Measurements from ENCODE around the gene ATP10A. TPM values are rescaled to one million over a fixed set of nuclear protein-coding genes. Genes with fewer than 3 reads are reported as not detected.

Gene ATP10A
- polyA plus RNA-seq, 1 donor from 2014 or later, result not detected

- no peak overlapping the region for H2AFZ ChIP-seq (ENCODE audit: low read depth, low read length)
- H3K27ac ChIP-seq (ENCODE audit: low read length), result no peak overlapping the region
- TF ChIP-seq EZH2 (IDR thresholded peaks at IDR 0.05; ENCODE audit: borderline replicate concordance, insufficient read depth, low read length, poor library complexity, severe bottlenecking), result no peak
- no peak for TF ChIP-seq EP300 (conservative IDR thresholded peaks at IDR 0.05; ENCODE audit: poor library complexity, severe bottlenecking)
- TF ChIP-seq, protein P1, sequence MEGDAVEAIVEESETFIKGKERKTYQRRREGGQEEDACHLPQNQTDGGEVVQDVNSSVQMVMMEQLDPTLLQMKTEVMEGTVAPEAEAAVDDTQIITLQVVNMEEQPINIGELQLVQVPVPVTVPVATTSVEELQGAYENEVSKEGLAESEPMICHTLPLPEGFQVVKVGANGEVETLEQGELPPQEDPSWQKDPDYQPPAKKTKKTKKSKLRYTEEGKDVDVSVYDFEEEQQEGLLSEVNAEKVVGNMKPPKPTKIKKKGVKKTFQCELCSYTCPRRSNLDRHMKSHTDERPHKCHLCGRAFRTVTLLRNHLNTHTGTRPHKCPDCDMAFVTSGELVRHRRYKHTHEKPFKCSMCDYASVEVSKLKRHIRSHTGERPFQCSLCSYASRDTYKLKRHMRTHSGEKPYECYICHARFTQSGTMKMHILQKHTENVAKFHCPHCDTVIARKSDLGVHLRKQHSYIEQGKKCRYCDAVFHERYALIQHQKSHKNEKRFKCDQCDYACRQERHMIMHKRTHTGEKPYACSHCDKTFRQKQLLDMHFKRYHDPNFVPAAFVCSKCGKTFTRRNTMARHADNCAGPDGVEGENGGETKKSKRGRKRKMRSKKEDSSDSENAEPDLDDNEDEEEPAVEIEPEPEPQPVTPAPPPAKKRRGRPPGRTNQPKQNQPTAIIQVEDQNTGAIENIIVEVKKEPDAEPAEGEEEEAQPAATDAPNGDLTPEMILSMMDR (IDR thresholded peaks at IDR 0.05; ENCODE audit: poor library complexity, severe bottlenecking), result no peak
- no peaks in the 10 kb centered on the region for H3K36me3 ChIP-seq (ENCODE audit: insufficient read depth, low read length)
- H4K20me1 ChIP-seq (ENCODE audit: insufficient read depth), result no peaks in the 10 kb centered on the region
- no peaks in the 10 kb centered on the region for H3K79me2 ChIP-seq (replicated peaks; ENCODE audit: insufficient read depth, low read length)
- H3K4me3 ChIP-seq (ENCODE audit: low read length), result no peak overlapping the region
- H3K9me2 ChIP-seq (ENCODE audit: insufficient read depth, low read length), result no peaks in the 10 kb centered on the region
- H3K27me3 ChIP-seq (ENCODE audit: insufficient read depth, low read depth, low read length), result no peaks in the 10 kb centered on the region
- H3F3A ChIP-seq (ENCODE audit: insufficient read depth, low read length, poor library complexity, severe bottlenecking), result no peaks in the 10 kb centered on the region
- no peak overlapping the region for H3K4me2 ChIP-seq (ENCODE audit: low read length)
- no peaks in the 10 kb centered on the region for H3K9me3 ChIP-seq (ENCODE audit: low read length)
- H3K9ac ChIP-seq (ENCODE audit: low read length), result no peak overlapping the region
These were observed 13.4 kb upstream of the ATP10A start for GRCh38 chr15:25876231-25877140.

GRCh38 chr15:25875566-25875965 is 12.4 kb upstream of the ATP10A start:
- Histone ChIP-seq H3K27me3 (ENCODE audit: insufficient read depth, low read depth, low read length) (no peaks in the 10 kb centered on the region), H3K36me3 (ENCODE audit: insufficient read depth, low read length) (no peaks in the 10 kb centered on the region), H3K4me3 (ENCODE audit: low read length) (no peak overlapping the region), H3K9ac (ENCODE audit: low read length) (no peak overlapping the region), H3K79me2 (replicated peaks; ENCODE audit: insufficient read depth, low read length) (no peaks in the 10 kb centered on the region), H3K4me2 (ENCODE audit: low read length) (no peak overlapping the region), H3K27ac (ENCODE audit: low read length) (no peak overlapping the region), H3F3A (ENCODE audit: insufficient read depth, low read length, poor library complexity, severe bottlenecking) (no peaks in the 10 kb centered on the region), H2AFZ (ENCODE audit: low read depth, low read length) (no peak overlapping the region), H3K9me3 (ENCODE audit: low read length) (no peaks in the 10 kb centered on the region), H4K20me1 (ENCODE audit: insufficient read depth) (no peaks in the 10 kb centered on the region), H3K9me2 (ENCODE audit: insufficient read depth, low read length) (no peaks in the 10 kb centered on the region)
- TF ChIP-seq, protein P1 (IDR thresholded peaks at IDR 0.05; ENCODE audit: poor library complexity, severe bottlenecking), result no peak
- TF ChIP-seq TAF1 (IDR thresholded peaks at IDR 0.05; ENCODE audit: low read depth) (no peak), REST (IDR thresholded peaks at IDR 0.05; ENCODE audit: borderline replicate concordance) (no peak)

Measured in neural cell (in vitro differentiated cells).